NCI-H446 (cell line): ENCODE measurements around the gene P3R3URF.

Source experiments
- DNase-seq, 2 experiments: peaks; one replicate each; lab custom pipeline; 2025; lab: John Stamatoyannopoulos, UW

The P3R3URF gene

GRCh38 chr1:46172321-46172720 is 4.0 kb downstream of the P3R3URF start:
- no peak for DNase-seq

DNA sequence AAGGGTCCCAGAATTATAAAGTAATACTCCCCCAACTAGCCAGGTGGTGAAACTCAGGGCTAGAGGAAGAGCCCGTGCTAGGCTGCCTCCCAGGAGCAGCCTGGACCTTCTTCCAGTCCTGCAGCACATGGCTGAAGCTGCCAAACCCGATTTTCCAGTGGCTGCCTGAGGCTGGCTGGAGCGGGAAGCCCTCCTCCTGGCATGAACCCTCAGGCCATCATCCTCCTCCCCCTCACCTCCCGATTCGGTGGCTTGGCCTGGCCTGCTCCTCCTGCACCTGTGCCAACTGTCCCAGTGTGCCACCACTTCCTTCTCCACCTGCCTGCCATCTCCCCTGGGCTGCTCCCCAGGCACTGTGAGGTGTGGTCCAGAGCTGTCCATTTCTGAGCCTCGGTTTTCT is 4.4 kb downstream of the P3R3URF start:
- DNase-seq = peak in 1 of 2 experiments; percentile 27

DNA sequence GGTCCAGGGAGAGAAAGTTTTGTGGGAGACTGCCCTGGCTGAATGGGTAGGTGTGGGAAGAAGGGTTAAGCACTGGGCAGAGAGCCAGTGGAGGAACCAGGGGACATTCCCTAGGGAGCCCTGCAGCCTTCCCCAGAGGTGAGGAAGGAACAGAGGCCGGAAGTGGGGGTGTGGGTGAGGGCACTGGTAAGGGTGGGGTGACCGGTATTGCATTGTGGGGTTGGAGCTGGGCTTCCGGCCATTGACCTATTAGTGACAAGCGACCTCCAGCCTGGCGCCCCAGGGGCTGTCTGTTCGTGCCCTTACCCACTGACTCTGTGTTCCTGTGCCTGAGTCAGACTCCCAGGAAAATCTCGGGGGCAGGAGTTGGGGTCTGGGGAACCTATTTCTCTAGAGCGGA is 4.9 kb downstream of the P3R3URF start:
- DNase-seq = no peak

- no peak for DNase-seq
Observed at GRCh38 chr1:46169811-46170454, 6.4 kb downstream of the P3R3URF start.

DNA sequence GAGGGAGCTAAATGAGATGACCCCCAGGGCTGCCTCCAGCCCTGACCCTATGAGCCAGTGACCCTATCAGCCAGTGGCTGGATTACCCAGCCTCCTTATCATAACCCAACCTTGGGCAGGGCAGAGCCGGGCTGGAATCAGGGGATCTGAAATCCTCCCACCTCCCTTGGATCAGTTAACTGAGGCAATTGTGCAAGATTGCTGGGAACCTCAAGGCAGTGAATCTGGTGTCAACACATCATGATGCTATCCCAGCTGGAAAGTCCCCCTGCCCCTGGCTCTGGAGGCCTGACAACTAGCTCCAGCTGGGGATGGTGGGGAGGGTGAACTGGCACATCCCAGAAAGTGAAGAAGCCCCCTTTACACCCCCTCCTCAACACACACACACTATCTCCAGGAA is 7.8 kb downstream of the P3R3URF start:
- no peak for DNase-seq

- no peak for DNase-seq
Observed at GRCh38 chr1:46166521-46167462, 9.5 kb downstream of the P3R3URF start.

GRCh38 chr1:46160212-46160611 is 16.1 kb downstream of the P3R3URF start:
- DNase-seq = no peak

GRCh38 chr1:46159516-46159915 is 16.8 kb downstream of the P3R3URF start:
- no peak for DNase-seq

DNA sequence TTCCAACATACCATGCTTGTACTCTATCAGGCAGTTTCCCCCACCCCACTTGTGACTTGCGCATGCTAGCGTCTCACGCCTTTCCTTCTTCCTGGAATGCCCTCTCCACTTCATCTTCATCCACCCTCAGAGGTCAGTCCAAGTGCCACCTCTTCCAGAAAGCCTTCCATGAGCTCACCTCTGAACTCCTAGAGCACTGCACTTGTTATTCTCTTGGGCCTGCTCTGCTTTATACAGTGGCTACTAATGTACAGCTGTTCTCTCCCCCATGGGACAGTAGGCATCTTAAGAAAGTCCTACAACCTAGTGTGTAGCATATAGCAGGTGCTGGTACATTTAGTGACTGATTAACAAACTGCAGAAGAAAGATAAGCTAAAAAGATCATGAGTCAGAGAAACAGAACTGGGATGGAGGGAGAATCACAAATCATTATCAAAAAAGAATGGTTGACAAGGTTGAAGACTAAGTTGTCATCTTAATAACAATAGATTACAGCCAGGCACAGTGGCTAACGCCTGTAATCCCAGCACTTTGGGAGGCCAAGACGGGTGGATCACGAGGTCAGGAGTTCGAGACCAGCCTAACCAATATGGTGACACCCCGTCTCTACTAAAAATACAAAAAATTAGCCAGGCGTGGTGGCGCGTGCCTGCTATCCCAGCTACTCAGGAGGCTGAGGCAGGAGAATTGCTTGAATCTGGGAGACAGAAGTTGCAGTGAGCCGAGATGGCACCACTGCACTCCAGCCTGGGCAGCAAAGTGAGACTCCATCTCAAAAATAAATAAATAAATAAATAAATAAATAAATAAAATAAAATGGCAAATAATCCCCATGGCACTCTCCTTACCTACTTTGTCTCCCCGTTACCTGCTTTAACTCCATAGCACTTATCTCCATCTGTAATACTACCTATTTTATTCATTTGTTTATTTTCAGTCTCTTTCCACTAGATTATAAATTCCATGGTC is 17.7 kb downstream of the P3R3URF start:
- no peak for DNase-seq

- no peak for DNase-seq
Observed at GRCh38 chr1:46157916-46158311, 18.4 kb downstream of the P3R3URF start.

DNA sequence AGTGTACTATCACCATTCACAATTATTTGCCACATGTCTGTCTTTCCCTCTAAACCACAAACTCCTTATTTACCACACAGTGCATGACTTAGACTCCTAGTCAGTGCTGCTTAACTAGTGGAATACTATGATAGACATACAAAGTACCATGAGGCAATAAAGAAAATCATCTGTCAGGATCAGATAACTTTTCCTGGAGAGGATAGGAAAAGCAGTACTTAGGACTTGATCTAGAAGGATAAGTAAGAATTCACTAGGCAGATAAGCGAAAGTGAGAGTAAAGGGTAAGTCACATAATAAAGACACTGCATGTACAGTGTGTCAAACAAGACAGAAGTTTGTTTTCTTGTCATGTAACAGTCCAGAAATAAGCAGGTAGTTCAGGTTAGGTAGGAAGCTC is 22.6 kb downstream of the P3R3URF start:
- DNase-seq = no peak

GRCh38 chr1:46153228-46153627 is 23.1 kb downstream of the P3R3URF start:
- no peak for DNase-seq

GRCh38 chr1:46152016-46152415 is 24.3 kb downstream of the P3R3URF start:
- no peak for DNase-seq

GRCh38 chr1:46150085-46150484 is 26.2 kb downstream of the P3R3URF start:
- no peak for DNase-seq

DNA sequence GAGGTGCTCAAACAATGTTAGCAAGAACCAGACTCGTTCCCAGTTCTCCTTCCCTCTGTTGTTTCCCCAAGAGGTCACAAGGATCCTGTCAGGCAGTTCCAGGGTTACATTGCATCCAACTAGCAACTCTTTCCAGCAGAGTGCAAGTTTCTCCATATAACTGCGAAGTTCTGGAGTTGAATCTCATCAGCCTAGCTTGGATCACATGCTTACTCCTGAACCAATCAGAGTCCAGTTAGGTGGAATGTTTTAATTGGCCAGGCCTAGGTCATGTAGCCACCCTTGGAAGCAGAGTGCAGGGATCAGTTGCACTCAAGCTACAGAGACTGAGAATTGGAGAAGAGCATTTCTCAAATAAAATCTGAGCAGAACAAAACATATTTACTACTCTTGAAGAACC is 28.0 kb downstream of the P3R3URF start:
- no peak for DNase-seq

- no peak for DNase-seq
Observed at GRCh38 chr1:46137916-46138315, 38.4 kb downstream of the P3R3URF start.

DNA sequence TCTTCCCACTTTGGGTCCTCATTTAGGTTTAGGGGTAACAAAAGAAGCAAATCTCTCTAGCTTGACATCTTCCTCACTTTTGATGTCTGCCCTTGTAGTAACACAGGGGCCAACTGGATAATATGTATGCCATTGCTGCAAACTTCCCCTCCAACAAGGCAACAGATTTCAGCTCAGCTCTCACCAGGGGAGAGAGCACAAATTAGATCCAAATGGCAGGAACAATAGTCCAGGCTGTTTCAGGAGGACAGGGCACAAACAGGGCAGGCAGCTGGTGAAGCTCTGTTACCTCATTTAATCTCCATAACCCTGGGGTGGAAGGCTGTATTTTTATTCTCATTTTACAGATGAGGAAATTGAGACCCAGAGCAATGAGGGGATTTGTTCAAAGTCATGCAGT is 39.6 kb downstream of the P3R3URF start:
- peak in 1 of 2 experiments; percentile 53 for DNase-seq

- DNase-seq = peak; percentile 82 to 92
Observed at GRCh38 chr1:46134660-46135331, 41.5 kb downstream of the P3R3URF start.

- DNase-seq = peak in 1 of 2 experiments; percentile 28
Observed at GRCh38 chr1:46133781-46134350, 42.4 kb downstream of the P3R3URF start.

DNA sequence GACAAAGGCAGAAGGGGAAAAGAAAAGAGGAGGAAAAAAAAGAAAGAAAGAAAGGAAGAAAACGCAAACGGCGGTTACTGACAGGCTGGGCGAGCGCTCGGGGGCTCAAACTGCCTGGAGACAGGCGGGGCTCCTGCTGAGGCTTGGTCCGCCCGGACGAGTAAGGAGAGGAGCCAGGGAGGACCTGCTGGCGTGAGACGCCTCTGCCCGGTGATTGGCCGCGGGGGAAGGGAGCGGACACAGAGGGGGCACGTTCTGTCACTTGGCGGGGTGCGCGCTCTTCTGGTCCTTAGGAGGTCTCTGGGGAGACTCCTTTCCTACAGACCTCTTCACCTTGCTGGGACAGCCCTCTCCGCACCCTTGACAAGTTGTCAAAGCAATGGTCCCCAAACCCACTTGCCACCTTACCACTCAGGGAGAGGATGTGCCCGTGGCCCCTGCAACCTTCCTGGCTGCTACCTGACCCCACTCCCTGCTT is 43.1 kb downstream of the P3R3URF start:
- DNase-seq = no peak
